K562 (cell line): ENCODE data around the gene NCKIPSD. TPM values are rescaled to one million over a fixed set of nuclear protein-coding genes. Genes with fewer than 3 reads are reported as not detected.

Experiments used
- ATAC-seq: fragments of 200-7000 bp; cut with Tn5 transposase; 3 replicates; pipeline ENCODE4 v1.9.1; 2020; ENCODE audit warnings: moderate library complexity
- BruUV-seq: library from RNA; stranded (reverse); fragments of 400-500 nt; replicated peaks from 2 replicates; lab custom pipeline; 2021; lab: Mats Ljungman, UMichigan
- CTCF ChIA-PET: fragments of 300-600 bp; formaldehyde crosslinking; extraction: SDS; loops from one replicate; lab custom pipeline; 2021; ENCODE audit warnings: low intra/inter-chr PET ratio; lab: Yijun Ruan, JAX
- POLR2A ChIA-PET: fragments of 300-600, 350-650 bp; sonication (Branson Sonifier 250); formaldehyde crosslinking; extraction: SDS; loops from one replicate; lab custom pipeline; 2021; ENCODE audit warnings: antibody characterized with exemption, inconsistent platforms; lab: Yijun Ruan, JAX
- DNase-seq, 4 experiments: peaks; one replicate each; pipeline versions ENCODE4 v3.0.0 to v3.0.0-alpha.2; 2011 to 2018; ENCODE audit warnings: low spot score in 3 of 4, mixed read lengths in 3 of 4; ENCODE audit errors: extremely low read depth in 1 of 4
- FAIRE-seq: peaks from 2 replicates; lab custom pipeline; 2011; peaks lifted over from hg19 to GRCh38; lab: Jason Lieb, UNC
- H2AFZ ChIP-seq: 2 replicates; pipeline ENCODE4 v1.6.0; 2011; ENCODE audit warnings: low read depth, low read length, control low read depth, inconsistent platforms
- H3K27ac ChIP-seq: fragments of 200-600 bp; 3 replicates; pipeline ENCODE4 v1.8.0; 2011; ENCODE audit warnings: low read depth, mild to moderate bottlenecking, control low read depth, inconsistent platforms, low read length, moderate library complexity, mixed read lengths; ENCODE audit errors: extremely low read depth
- H3K27me3 ChIP-seq, 2 experiments: fragments of 300-600 bp in 1 of 2; 2 replicates in 1 of 2; 3 replicates in 1 of 2; pipeline versions ENCODE4 v1.6.0 to v1.8.0; 2011; ENCODE audit warnings: inconsistent platforms in 2 of 2, low read length in 2 of 2, mild to moderate bottlenecking in 1 of 2, mixed read lengths in 1 of 2, moderate library complexity in 1 of 2; ENCODE audit not compliant: control insufficient read depth in 2 of 2, insufficient read depth in 2 of 2
- H3K36me3 ChIP-seq: fragments of 300-600 bp; 3 replicates; pipeline ENCODE4 v1.8.0; 2011; ENCODE audit warnings: mild to moderate bottlenecking, low read length, inconsistent platforms; ENCODE audit not compliant: control insufficient read depth, insufficient read depth
- H3K4me1 ChIP-seq, 2 experiments: fragments of 200-600 bp in 1 of 2; replicated peaks in 1 of 2; 2 replicates in 1 of 2; 3 replicates in 1 of 2; pipeline versions ENCODE4 v1.5.1 to v1.8.0; 2011; ENCODE audit warnings: inconsistent platforms in 2 of 2, low read length in 2 of 2, mild to moderate bottlenecking in 1 of 2, mixed read lengths in 1 of 2, moderate library complexity in 1 of 2; ENCODE audit not compliant: control insufficient read depth in 2 of 2, insufficient read depth in 2 of 2
- H3K4me2 ChIP-seq: 2 replicates; pipeline ENCODE4 v1.6.1; 2011; ENCODE audit warnings: low read length, control low read depth, inconsistent platforms, mixed read lengths; ENCODE audit not compliant: insufficient read depth
- H3K4me3 ChIP-seq: fragments of 200-600 bp; sonication (generic), shearing (Covaris generic); 2 replicates; pipeline ENCODE4 v1.5.1; 2016; ENCODE audit warnings: control low read depth, inconsistent platforms
- H3K79me2 ChIP-seq: fragments of 200-600 bp; 3 replicates; pipeline ENCODE4 v1.8.0; 2011; ENCODE audit warnings: low read length, inconsistent platforms; ENCODE audit not compliant: control insufficient read depth, insufficient read depth
- H3K9ac ChIP-seq, 2 experiments: 2 replicates each; pipeline versions ENCODE4 v1.6.0 to v1.6.1; 2011; ENCODE audit warnings: low read depth in 2 of 2, low read length in 2 of 2, control low read depth in 1 of 2, inconsistent platforms in 1 of 2, mild to moderate bottlenecking in 1 of 2, mixed read lengths in 1 of 2; ENCODE audit not compliant: insufficient read depth in 1 of 2
- H3K9me1 ChIP-seq: one replicate; pipeline ENCODE4 v1.6.0; 2011; ENCODE audit warnings: inconsistent platforms, mild to moderate bottlenecking, low read length, moderate library complexity; ENCODE audit not compliant: control insufficient read depth, insufficient read depth
- H3K9me3 ChIP-seq: replicated peaks from 2 replicates; pipeline ENCODE4 v1.5.1; 2011; ENCODE audit warnings: low read depth, low read length, inconsistent platforms; ENCODE audit not compliant: control insufficient read depth, insufficient read depth
- H4K20me1 ChIP-seq: replicated peaks from 2 replicates; pipeline ENCODE4 v1.6.1; 2011; ENCODE audit warnings: low read length, inconsistent platforms, mixed read lengths; ENCODE audit not compliant: control insufficient read depth, insufficient read depth
- ETS2 ChIP-seq: IDR thresholded peaks from 2 replicates; pipeline ENCODE4 v1.6.1; 2016; ENCODE audit warnings: borderline replicate concordance, missing genetic modification characterization, mild to moderate bottlenecking, moderate library complexity, missing compliant biosample characterization; ENCODE audit not compliant: poor library complexity, severe bottlenecking
- EWSR1 ChIP-seq: fragments of 450-650 bp; IDR thresholded peaks from 2 replicates; pipeline ENCODE4 v1.6.1; 2018; ENCODE audit warnings: borderline replicate concordance, mild to moderate bottlenecking, low read depth, moderate library complexity; ENCODE audit not compliant: partially characterized antibody
- MAFK ChIP-seq: IDR thresholded peaks from 2 replicates; pipeline ENCODE4 v1.6.1; 2011; ENCODE audit warnings: low read length, improper control_type of control experiment
- SMC3 ChIP-seq: conservative IDR thresholded peaks from 2 replicates; pipeline ENCODE4 v1.6.1; 2011; ENCODE audit warnings: low read depth, low read length, improper control_type of control experiment; ENCODE audit not compliant: insufficient read depth
- TBP ChIP-seq: optimal IDR thresholded peaks from 2 replicates; pipeline ENCODE3; 2011; ENCODE audit warnings: low read depth, low read length, improper control_type of control experiment
- TRIM28 ChIP-seq: fragments of 450-650 bp; IDR thresholded peaks from 2 replicates; pipeline ENCODE4 v1.6.1; 2017
- WGBS: fragments of 100-300 bp; shearing (Covaris generic); methylation state at CpG from one replicate; pipeline ENCODE4 v1.1.6; 2016; ENCODE audit warnings: low coverage, mixed read lengths; ENCODE audit not compliant: insufficient coverage; ENCODE audit errors: missing lambda C conversion rate; 5-methylcytosine and 5-hydroxymethylcytosine counted together
- in situ Hi-C: fragments of 300-500 bp; cut with MboI; formaldehyde crosslinking; loops from 4 replicates; pipeline ENCODE4 v1.15.0; 2018; ENCODE audit warnings: inconsistent platforms, mixed read lengths
- intact Hi-C: fragments of 100-400 bp; cut with micrococcal nuclease; formaldehyde crosslinking; loops from 2 replicates; pipeline ENCODE4 v1.14.2; 2022
- polyA plus RNA-seq, 8 experiments: library from polyadenylated mRNA; depleted of rRNA in 4 of 8; stranded (reverse) in 5 of 8; unstranded in 3 of 8; fragments of >200 nt; fragmentation: Nextera tagmentation in 2 of 8; fragmentation: Illumina TruSeq in 1 of 8; extraction: Ambion mirVana in 2 of 8; extraction: Trizol in 1 of 8; gene quantifications; 2 replicates each; pipeline versions ENCODE4 v1.2.1 to v1.2.3, GENCODE V29; 2011 to 2014; ENCODE audit warnings: inconsistent platforms in 1 of 8, missing spikeins in 1 of 8
- total RNA-seq, 7 experiments: library from RNA; depleted of rRNA in 6 of 7; stranded (reverse); fragments of >200 nt in 6 of 7; fragmentation: Illumina TruSeq in 2 of 7; extraction: Trizol in 2 of 7; gene quantifications; 2 replicates each; pipeline versions ENCODE4 v1.2.1 to v1.2.3, GENCODE V29; 2011 to 2021; ENCODE audit warnings: low replicate concordance in 1 of 7
- TF ChIP-seq, protein P1 (sequence below): fragments of 200-800 bp; sonication (Bioruptor generic); IDR thresholded peaks from 2 replicates; pipeline ENCODE4 v1.6.1; 2016; ENCODE audit warnings: missing genetic modification characterization, missing compliant biosample characterization
- TF ChIP-seq, protein P2 (sequence below): IDR thresholded peaks from 3 replicates; pipeline ENCODE4 v1.6.1; 2011; ENCODE audit warnings: borderline replicate concordance, mild to moderate bottlenecking; ENCODE audit not compliant: insufficient read length, insufficient read depth
- TF ChIP-seq, protein P3 (sequence below): fragments of 250-450 bp; sonication (Bioruptor Pico); IDR thresholded peaks from 2 replicates; pipeline ENCODE4 v1.6.1; 2021; ENCODE audit warnings: mild to moderate bottlenecking
- TF ChIP-seq, protein P4 (sequence below): fragments of 250-450 bp; sonication (Bioruptor Pico); IDR thresholded peaks from 2 replicates; pipeline ENCODE4 v1.8.0; 2022; ENCODE audit warnings: inconsistent platforms
- TF ChIP-seq, protein P5 (sequence below), 2 experiments: IDR thresholded peaks; 2 replicates each; pipeline ENCODE4 v1.6.1; 2012; ENCODE audit warnings: improper control_type of control experiment in 2 of 2, low read depth in 2 of 2, low read length in 2 of 2, borderline replicate concordance in 1 of 2

Gene NCKIPSD
- total and polyA plus RNA-seq, 9 of the 15 experiments (the other 6 are each of a cell fraction or from before 2014, with no cell fraction given): 0.49 to 24.4 (median 12.3) TPM

DNA sequence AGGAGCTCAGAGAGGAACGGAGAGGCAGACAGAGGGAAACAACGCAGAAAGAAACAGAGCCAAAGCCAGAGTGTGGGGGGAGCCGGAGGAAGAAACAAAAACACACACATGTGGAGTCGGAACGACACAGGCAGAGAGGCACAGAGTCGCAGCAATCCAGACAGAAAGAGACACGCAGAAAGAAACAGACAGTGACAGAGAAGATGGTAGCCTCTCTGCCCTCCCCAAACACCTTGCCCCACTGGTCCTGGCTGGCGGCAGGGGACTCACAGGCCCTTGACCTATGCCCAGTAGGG lies 1.7 kb downstream of the NCKIPSD start:
- intact Hi-C loops (no loop called here), in situ Hi-C loops (no loop called here)
- Histone ChIP-seq H3K9me3 (no peaks in the 10 kb centered on the region), H2AFZ (no peak overlapping the region), H3K27ac (no peak overlapping the region; the same call in 2 of the 3 replicates), H3K4me1 (peaks cover 21 to 30% of the 10 kb centered on the region in 2 experiments; a peak in 4 of 5 replicates), H3K9ac (peak overlapping the region; percentile 59 to 87; a peak in 3 of 4 replicates), H3K79me2 (peaks cover 27% of the 10 kb centered on the region), H4K20me1 (peaks cover 13% of the 10 kb centered on the region; the same call in 1 of the 2 replicates), H3K27me3 (no peaks in the 10 kb centered on the region), H3K9me1 (no peaks in the 10 kb centered on the region), H3K4me3 (peak overlapping the region; percentile 88), H3K4me2 (peak overlapping the region; percentile 91), H3K36me3 (peaks cover 66% of the 10 kb centered on the region)
- FAIRE-seq: no peak
- no peak for DNase-seq
- ATAC-seq: no peak
- no TSS peak for BruUV-seq
- POLR2A ChIA-PET: interaction anchor here (1.1 to 1.7 kb wide), 5 partner anchors 8 to 163 kb away, joined by 3 to 7 read pairs (median 3); no protein-coding TSS in a partner anchor
- CTCF ChIA-PET: no interaction called here
- WGBS: 42% methylated on average over 7 of the region's 8 CpGs
- TF ChIP-seq MAFK (no peak), SMC3 (no peak), TBP (no peak), EWSR1 (no peak), ETS2 (no peak), TRIM28 (no peak)
- TF ChIP-seq, protein P1, sequence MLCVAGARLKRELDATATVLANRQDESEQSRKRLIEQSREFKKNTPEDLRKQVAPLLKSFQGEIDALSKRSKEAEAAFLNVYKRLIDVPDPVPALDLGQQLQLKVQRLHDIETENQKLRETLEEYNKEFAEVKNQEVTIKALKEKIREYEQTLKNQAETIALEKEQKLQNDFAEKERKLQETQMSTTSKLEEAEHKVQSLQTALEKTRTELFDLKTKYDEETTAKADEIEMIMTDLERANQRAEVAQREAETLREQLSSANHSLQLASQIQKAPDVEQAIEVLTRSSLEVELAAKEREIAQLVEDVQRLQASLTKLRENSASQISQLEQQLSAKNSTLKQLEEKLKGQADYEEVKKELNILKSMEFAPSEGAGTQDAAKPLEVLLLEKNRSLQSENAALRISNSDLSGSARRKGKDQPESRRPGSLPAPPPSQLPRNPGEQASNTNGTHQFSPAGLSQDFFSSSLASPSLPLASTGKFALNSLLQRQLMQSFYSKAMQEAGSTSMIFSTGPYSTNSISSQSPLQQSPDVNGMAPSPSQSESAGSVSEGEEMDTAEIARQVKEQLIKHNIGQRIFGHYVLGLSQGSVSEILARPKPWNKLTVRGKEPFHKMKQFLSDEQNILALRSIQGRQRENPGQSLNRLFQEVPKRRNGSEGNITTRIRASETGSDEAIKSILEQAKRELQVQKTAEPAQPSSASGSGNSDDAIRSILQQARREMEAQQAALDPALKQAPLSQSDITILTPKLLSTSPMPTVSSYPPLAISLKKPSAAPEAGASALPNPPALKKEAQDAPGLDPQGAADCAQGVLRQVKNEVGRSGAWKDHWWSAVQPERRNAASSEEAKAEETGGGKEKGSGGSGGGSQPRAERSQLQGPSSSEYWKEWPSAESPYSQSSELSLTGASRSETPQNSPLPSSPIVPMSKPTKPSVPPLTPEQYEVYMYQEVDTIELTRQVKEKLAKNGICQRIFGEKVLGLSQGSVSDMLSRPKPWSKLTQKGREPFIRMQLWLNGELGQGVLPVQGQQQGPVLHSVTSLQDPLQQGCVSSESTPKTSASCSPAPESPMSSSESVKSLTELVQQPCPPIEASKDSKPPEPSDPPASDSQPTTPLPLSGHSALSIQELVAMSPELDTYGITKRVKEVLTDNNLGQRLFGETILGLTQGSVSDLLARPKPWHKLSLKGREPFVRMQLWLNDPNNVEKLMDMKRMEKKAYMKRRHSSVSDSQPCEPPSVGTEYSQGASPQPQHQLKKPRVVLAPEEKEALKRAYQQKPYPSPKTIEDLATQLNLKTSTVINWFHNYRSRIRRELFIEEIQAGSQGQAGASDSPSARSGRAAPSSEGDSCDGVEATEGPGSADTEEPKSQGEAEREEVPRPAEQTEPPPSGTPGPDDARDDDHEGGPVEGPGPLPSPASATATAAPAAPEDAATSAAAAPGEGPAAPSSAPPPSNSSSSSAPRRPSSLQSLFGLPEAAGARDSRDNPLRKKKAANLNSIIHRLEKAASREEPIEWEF (CRISPR knock-in tag): no peak
- TF ChIP-seq, protein P2, sequence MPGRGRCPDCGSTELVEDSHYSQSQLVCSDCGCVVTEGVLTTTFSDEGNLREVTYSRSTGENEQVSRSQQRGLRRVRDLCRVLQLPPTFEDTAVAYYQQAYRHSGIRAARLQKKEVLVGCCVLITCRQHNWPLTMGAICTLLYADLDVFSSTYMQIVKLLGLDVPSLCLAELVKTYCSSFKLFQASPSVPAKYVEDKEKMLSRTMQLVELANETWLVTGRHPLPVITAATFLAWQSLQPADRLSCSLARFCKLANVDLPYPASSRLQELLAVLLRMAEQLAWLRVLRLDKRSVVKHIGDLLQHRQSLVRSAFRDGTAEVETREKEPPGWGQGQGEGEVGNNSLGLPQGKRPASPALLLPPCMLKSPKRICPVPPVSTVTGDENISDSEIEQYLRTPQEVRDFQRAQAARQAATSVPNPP: no peak
- TF ChIP-seq, protein P3, sequence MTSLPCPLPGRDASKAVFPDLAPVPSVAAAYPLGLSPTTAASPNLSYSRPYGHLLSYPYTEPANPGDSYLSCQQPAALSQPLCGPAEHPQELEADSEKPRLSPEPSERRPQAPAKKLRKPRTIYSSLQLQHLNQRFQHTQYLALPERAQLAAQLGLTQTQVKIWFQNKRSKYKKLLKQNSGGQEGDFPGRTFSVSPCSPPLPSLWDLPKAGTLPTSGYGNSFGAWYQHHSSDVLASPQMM (CRISPR knock-in tag): no peak
- TF ChIP-seq, protein P4, sequence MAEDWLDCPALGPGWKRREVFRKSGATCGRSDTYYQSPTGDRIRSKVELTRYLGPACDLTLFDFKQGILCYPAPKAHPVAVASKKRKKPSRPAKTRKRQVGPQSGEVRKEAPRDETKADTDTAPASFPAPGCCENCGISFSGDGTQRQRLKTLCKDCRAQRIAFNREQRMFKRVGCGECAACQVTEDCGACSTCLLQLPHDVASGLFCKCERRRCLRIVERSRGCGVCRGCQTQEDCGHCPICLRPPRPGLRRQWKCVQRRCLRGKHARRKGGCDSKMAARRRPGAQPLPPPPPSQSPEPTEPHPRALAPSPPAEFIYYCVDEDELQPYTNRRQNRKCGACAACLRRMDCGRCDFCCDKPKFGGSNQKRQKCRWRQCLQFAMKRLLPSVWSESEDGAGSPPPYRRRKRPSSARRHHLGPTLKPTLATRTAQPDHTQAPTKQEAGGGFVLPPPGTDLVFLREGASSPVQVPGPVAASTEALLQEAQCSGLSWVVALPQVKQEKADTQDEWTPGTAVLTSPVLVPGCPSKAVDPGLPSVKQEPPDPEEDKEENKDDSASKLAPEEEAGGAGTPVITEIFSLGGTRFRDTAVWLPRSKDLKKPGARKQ (CRISPR knock-in tag): no peak
- TF ChIP-seq, protein P5, sequence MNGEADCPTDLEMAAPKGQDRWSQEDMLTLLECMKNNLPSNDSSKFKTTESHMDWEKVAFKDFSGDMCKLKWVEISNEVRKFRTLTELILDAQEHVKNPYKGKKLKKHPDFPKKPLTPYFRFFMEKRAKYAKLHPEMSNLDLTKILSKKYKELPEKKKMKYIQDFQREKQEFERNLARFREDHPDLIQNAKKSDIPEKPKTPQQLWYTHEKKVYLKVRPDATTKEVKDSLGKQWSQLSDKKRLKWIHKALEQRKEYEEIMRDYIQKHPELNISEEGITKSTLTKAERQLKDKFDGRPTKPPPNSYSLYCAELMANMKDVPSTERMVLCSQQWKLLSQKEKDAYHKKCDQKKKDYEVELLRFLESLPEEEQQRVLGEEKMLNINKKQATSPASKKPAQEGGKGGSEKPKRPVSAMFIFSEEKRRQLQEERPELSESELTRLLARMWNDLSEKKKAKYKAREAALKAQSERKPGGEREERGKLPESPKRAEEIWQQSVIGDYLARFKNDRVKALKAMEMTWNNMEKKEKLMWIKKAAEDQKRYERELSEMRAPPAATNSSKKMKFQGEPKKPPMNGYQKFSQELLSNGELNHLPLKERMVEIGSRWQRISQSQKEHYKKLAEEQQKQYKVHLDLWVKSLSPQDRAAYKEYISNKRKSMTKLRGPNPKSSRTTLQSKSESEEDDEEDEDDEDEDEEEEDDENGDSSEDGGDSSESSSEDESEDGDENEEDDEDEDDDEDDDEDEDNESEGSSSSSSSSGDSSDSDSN (IDR thresholded peaks at IDR 0.05; ENCODE audit: borderline replicate concordance in 1 of 2, low read depth in 2 of 2, low read length in 2 of 2): no peak
